ENCODE measurements around the gene FCHSD2.
"Not testable (repeated sequence)": the region's sequence is repeated elsewhere in the genome, so short reads cannot be mapped to it uniquely, and the experiment has no call there.

Gene FCHSD2

GRCh38 chr11:73126804-73127480 is 15.2 kb downstream of the FCHSD2 start:
- no peaks in the 10 kb centered on the region for H3K9me3 ChIP-seq (ENCODE audit: control insufficient read depth, low read length)
- no peak overlapping the region for H3K4me3 ChIP-seq (ENCODE audit: insufficient read depth, low read depth, low read length, poor library complexity, severe bottlenecking)
- no peaks in the 10 kb centered on the region for H3K36me3 ChIP-seq (ENCODE audit: control insufficient read depth, insufficient read depth, low read length)
- no peak for DNase-seq
- no peak overlapping the region for H3K27ac ChIP-seq (ENCODE audit: insufficient read depth, low read length, poor library complexity, severe bottlenecking)
- no peaks in the 10 kb centered on the region for H3K27me3 ChIP-seq (replicated peaks; ENCODE audit: control insufficient read depth, insufficient read depth, low read length, poor library complexity, severe bottlenecking)
- no peaks in the 10 kb centered on the region for H3K4me1 ChIP-seq (ENCODE audit: control insufficient read depth, insufficient read depth, low read length, poor library complexity, severe bottlenecking)

DNA sequence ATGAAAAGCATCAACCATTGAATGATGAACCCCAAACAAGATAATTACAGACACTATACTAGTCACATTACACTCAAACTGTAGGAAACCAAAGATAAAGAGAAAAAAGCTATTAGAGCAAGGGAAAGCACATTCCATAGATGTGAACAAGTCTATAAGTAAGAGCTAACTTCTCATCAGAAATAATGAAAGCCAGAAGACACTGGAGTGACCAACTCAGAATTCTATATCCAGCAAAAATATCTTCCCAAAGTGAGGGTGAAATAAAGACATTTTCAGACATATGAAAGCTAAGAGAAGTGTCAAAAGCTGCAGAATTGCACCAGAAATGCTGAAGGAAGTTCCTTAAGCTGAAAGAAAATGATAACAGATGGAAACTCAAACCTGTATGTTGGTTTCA is 17.3 kb downstream of the FCHSD2 start:
- Histone ChIP-seq H3K4me3 (ENCODE audit: insufficient read depth, low read depth, low read length, poor library complexity, severe bottlenecking) (no peak overlapping the region), H3K27me3 (replicated peaks; ENCODE audit: control insufficient read depth, insufficient read depth, low read length, poor library complexity, severe bottlenecking) (no peaks in the 10 kb centered on the region), H3K9me3 (ENCODE audit: control insufficient read depth, low read length) (no peaks in the 10 kb centered on the region), H3K27ac (ENCODE audit: insufficient read depth, low read length, poor library complexity, severe bottlenecking) (no peak overlapping the region), H3K36me3 (ENCODE audit: control insufficient read depth, insufficient read depth, low read length) (no peaks in the 10 kb centered on the region), H3K4me1 (ENCODE audit: control insufficient read depth, insufficient read depth, low read length, poor library complexity, severe bottlenecking) (no peaks in the 10 kb centered on the region)
- DNase-seq, result no peak

DNA sequence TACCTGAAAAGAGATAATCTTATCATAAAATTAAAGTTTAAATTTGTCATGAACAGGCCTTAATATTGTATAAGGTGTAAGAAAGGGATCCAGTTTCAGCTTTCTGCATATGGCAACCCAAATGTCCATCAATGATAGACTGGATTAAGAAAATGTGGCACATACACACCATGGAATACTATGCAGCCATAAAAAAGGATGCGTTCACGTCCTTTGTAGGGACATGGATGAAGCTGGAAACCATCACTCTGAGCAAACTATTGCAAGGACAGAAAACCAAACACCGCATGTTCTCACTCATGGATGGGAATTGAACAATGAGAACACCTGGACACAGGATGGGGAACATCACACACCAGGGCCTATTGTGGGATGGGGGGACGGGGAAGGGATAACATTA is 18.2 kb downstream of the FCHSD2 start:
- not testable (repeated sequence) for H3K4me3 ChIP-seq (ENCODE audit: insufficient read depth, low read depth, low read length, poor library complexity, severe bottlenecking); H3K27me3 ChIP-seq (replicated peaks; ENCODE audit: control insufficient read depth, insufficient read depth, low read length, poor library complexity, severe bottlenecking); H3K27ac ChIP-seq (ENCODE audit: insufficient read depth, low read length, poor library complexity, severe bottlenecking); H3K9me3 ChIP-seq (ENCODE audit: control insufficient read depth, low read length); H3K4me1 ChIP-seq (ENCODE audit: control insufficient read depth, insufficient read depth, low read length, poor library complexity, severe bottlenecking); DNase-seq; H3K36me3 ChIP-seq (ENCODE audit: control insufficient read depth, insufficient read depth, low read length)

DNA sequence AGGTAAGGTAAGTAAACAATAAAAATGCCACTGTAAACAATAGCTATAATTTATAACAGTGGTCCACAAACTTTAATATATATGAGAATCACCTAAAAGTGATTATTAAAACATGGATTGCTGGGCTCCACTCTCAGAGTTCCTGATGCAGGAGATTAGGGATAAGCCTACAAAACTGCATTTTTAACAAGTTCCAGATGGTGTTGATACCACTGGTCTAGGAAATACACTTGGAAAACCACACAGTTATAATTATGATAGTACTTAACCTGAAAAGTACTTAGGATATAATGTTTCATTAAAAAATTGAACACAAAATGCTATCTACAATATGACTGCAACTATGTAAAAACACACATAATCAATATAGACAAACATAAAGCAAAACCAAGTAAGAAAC is 20.4 kb downstream of the FCHSD2 start:
- peaks cover 6% of the 10 kb centered on the region for H3K36me3 ChIP-seq (ENCODE audit: control insufficient read depth, insufficient read depth, low read length)
- no peaks in the 10 kb centered on the region for H3K27me3 ChIP-seq (replicated peaks; ENCODE audit: control insufficient read depth, insufficient read depth, low read length, poor library complexity, severe bottlenecking)
- H3K27ac ChIP-seq (ENCODE audit: insufficient read depth, low read length, poor library complexity, severe bottlenecking), result no peak overlapping the region
- no peak overlapping the region for H3K4me3 ChIP-seq (ENCODE audit: insufficient read depth, low read depth, low read length, poor library complexity, severe bottlenecking)
- no peaks in the 10 kb centered on the region for H3K4me1 ChIP-seq (ENCODE audit: control insufficient read depth, insufficient read depth, low read length, poor library complexity, severe bottlenecking)
- DNase-seq, result no peak
- H3K9me3 ChIP-seq (ENCODE audit: control insufficient read depth, low read length), result no peaks in the 10 kb centered on the region

GRCh38 chr11:73117071-73117470 is 25.0 kb downstream of the FCHSD2 start:
- no peak overlapping the region for H3K27ac ChIP-seq (ENCODE audit: insufficient read depth, low read length, poor library complexity, severe bottlenecking)
- peaks cover 6% of the 10 kb centered on the region for H3K36me3 ChIP-seq (ENCODE audit: control insufficient read depth, insufficient read depth, low read length)

GRCh38 chr11:73116636-73117035 is 25.5 kb downstream of the FCHSD2 start:
- Histone ChIP-seq H3K27me3 (replicated peaks; ENCODE audit: control insufficient read depth, insufficient read depth, low read length, poor library complexity, severe bottlenecking) (no peaks in the 10 kb centered on the region), H3K27ac (ENCODE audit: insufficient read depth, low read length, poor library complexity, severe bottlenecking) (no peak overlapping the region), H3K4me1 (ENCODE audit: control insufficient read depth, insufficient read depth, low read length, poor library complexity, severe bottlenecking) (no peaks in the 10 kb centered on the region), H3K9me3 (ENCODE audit: control insufficient read depth, low read length) (no peaks in the 10 kb centered on the region), H3K4me3 (ENCODE audit: insufficient read depth, low read depth, low read length, poor library complexity, severe bottlenecking) (no peak overlapping the region), H3K36me3 (ENCODE audit: control insufficient read depth, insufficient read depth, low read length) (peaks cover 6% of the 10 kb centered on the region)
- no peak for DNase-seq

More at GRCh38 chr11:73117071-73117470, 25.0 kb downstream of the FCHSD2 start:
- H3K9me3 ChIP-seq (ENCODE audit: control insufficient read depth, low read length), result no peaks in the 10 kb centered on the region
- no peaks in the 10 kb centered on the region for H3K27me3 ChIP-seq (replicated peaks; ENCODE audit: control insufficient read depth, insufficient read depth, low read length, poor library complexity, severe bottlenecking)
- no peaks in the 10 kb centered on the region for H3K4me1 ChIP-seq (ENCODE audit: control insufficient read depth, insufficient read depth, low read length, poor library complexity, severe bottlenecking)
- DNase-seq, result no peak
- H3K4me3 ChIP-seq (ENCODE audit: insufficient read depth, low read depth, low read length, poor library complexity, severe bottlenecking), result no peak overlapping the region

DNA sequence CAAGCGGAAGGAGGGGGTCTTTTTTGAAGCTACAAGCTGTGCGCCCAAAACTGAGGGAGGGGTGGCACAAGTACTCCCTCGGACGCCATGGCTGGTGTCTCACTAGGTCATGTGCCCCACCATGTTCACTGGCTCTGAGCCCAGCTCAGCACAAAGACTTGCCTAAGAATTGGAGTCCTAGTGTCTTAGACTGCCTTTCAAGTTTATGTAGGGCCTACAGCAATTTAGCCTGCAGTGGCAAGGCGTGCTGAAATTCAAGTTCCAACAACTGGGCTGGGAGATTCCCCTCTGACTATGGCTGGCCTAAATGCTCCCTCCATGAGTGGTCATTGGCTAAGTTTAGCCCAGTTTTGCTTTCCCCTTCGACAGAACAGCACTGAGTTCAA is 27.3 kb downstream of the FCHSD2 start:
- Histone ChIP-seq H3K4me3 (ENCODE audit: insufficient read depth, low read depth, low read length, poor library complexity, severe bottlenecking) (no peak overlapping the region), H3K9me3 (ENCODE audit: control insufficient read depth, low read length) (no peaks in the 10 kb centered on the region), H3K36me3 (ENCODE audit: control insufficient read depth, insufficient read depth, low read length) (peaks cover 6% of the 10 kb centered on the region), H3K4me1 (ENCODE audit: control insufficient read depth, insufficient read depth, low read length, poor library complexity, severe bottlenecking) (no peaks in the 10 kb centered on the region), H3K27me3 (replicated peaks; ENCODE audit: control insufficient read depth, insufficient read depth, low read length, poor library complexity, severe bottlenecking) (no peaks in the 10 kb centered on the region), H3K27ac (ENCODE audit: insufficient read depth, low read length, poor library complexity, severe bottlenecking) (no peak overlapping the region)
- no peak for DNase-seq

GRCh38 chr11:73114110-73114834 is 27.8 kb downstream of the FCHSD2 start:
- Histone ChIP-seq H3K36me3 (ENCODE audit: control insufficient read depth, insufficient read depth, low read length) (peaks cover 6% of the 10 kb centered on the region), H3K9me3 (ENCODE audit: control insufficient read depth, low read length) (no peaks in the 10 kb centered on the region), H3K27ac (ENCODE audit: insufficient read depth, low read length, poor library complexity, severe bottlenecking) (no peak overlapping the region), H3K27me3 (replicated peaks; ENCODE audit: control insufficient read depth, insufficient read depth, low read length, poor library complexity, severe bottlenecking) (no peaks in the 10 kb centered on the region), H3K4me3 (ENCODE audit: insufficient read depth, low read depth, low read length, poor library complexity, severe bottlenecking) (no peak overlapping the region), H3K4me1 (ENCODE audit: control insufficient read depth, insufficient read depth, low read length, poor library complexity, severe bottlenecking) (no peaks in the 10 kb centered on the region)
- no peak for DNase-seq

- no peak for DNase-seq
- Histone ChIP-seq H3K36me3 (ENCODE audit: control insufficient read depth, insufficient read depth, low read length) (no peaks in the 10 kb centered on the region), H3K9me3 (ENCODE audit: control insufficient read depth, low read length) (no peaks in the 10 kb centered on the region), H3K4me1 (ENCODE audit: control insufficient read depth, insufficient read depth, low read length, poor library complexity, severe bottlenecking) (no peaks in the 10 kb centered on the region), H3K4me3 (ENCODE audit: insufficient read depth, low read depth, low read length, poor library complexity, severe bottlenecking) (no peak overlapping the region), H3K27me3 (replicated peaks; ENCODE audit: control insufficient read depth, insufficient read depth, low read length, poor library complexity, severe bottlenecking) (no peaks in the 10 kb centered on the region), H3K27ac (ENCODE audit: insufficient read depth, low read length, poor library complexity, severe bottlenecking) (no peak overlapping the region)
Observed at GRCh38 chr11:73113426-73113825, 28.7 kb downstream of the FCHSD2 start.

- H3K27ac ChIP-seq (ENCODE audit: insufficient read depth, low read length, poor library complexity, severe bottlenecking), result no peak overlapping the region
- no peaks in the 10 kb centered on the region for H3K4me1 ChIP-seq (ENCODE audit: control insufficient read depth, insufficient read depth, low read length, poor library complexity, severe bottlenecking)
- H3K27me3 ChIP-seq (replicated peaks; ENCODE audit: control insufficient read depth, insufficient read depth, low read length, poor library complexity, severe bottlenecking), result no peaks in the 10 kb centered on the region
- no peaks in the 10 kb centered on the region for H3K9me3 ChIP-seq (ENCODE audit: control insufficient read depth, low read length)
- H3K4me3 ChIP-seq (ENCODE audit: insufficient read depth, low read depth, low read length, poor library complexity, severe bottlenecking), result no peak overlapping the region
- DNase-seq, result no peak
- no peaks in the 10 kb centered on the region for H3K36me3 ChIP-seq (ENCODE audit: control insufficient read depth, insufficient read depth, low read length)
Observed at GRCh38 chr11:73107597-73107996, 34.5 kb downstream of the FCHSD2 start.

All from effector memory CD4-positive, alpha-beta T cell (primary cell).